HEK293 (cell line): ENCODE measurements around the gene ATRNL1.

Experiments used
- CTCF ChIA-PET: fragments of 350-600 bp; formaldehyde crosslinking; extraction: SDS; loops from one replicate; lab custom pipeline; 2021; ENCODE audit warnings: antibody characterized with exemption; lab: Yijun Ruan, JAX
- POLR2A ChIA-PET: fragments of 300-600 bp; formaldehyde crosslinking; extraction: SDS; loops from one replicate; lab custom pipeline; 2020; ENCODE audit warnings: antibody characterized with exemption, inconsistent platforms; lab: Yijun Ruan, JAX
- H3K27ac ChIP-seq: fragments of 200-500 bp; sonication (Bioruptor generic); 2 replicates; pipeline ENCODE4 v1.5.1; 2014; ENCODE audit warnings: low read depth, low read length, control low read depth, inconsistent platforms; ENCODE audit errors: extremely low read depth
- H3K36me3 ChIP-seq, 2 experiments: fragments of 200-500 bp in 1 of 2; sonication (Bioruptor generic) in 1 of 2; 1 replicate in 1 of 2; 2 replicates in 1 of 2; pipeline ENCODE4 v1.5.1; 2014 to 2017; ENCODE audit warnings: inconsistent platforms in 2 of 2, low read length in 2 of 2; ENCODE audit not compliant: control insufficient read depth in 2 of 2, insufficient read depth in 1 of 2
- H3K4me1 ChIP-seq: fragments of 200-500 bp; sonication (Bioruptor generic); 2 replicates; pipeline ENCODE4 v1.5.1; 2014; ENCODE audit warnings: mild to moderate bottlenecking, low read length, inconsistent platforms; ENCODE audit not compliant: control insufficient read depth, insufficient read depth
- H3K4me3 ChIP-seq: 2 replicates; pipeline ENCODE4 v1.5.1; 2011; ENCODE audit warnings: low read depth, mild to moderate bottlenecking, control low read depth, low read length, moderate library complexity
- H3K9me3 ChIP-seq: fragments of 200-500 bp; sonication (Bioruptor generic); 2 replicates; pipeline ENCODE4 v1.5.1; 2014; ENCODE audit warnings: low read depth, low read length, inconsistent platforms; ENCODE audit not compliant: control insufficient read depth, insufficient read depth
- BCL11A ChIP-seq: fragments of 450-650 bp; formaldehyde crosslinking; IDR thresholded peaks from 2 replicates; pipeline ENCODE4 v1.5.1; 2016; ENCODE audit warnings: low read depth, missing biosample characterization, missing genetic modification characterization
- BCL11B ChIP-seq: fragments of 450-650 bp; formaldehyde crosslinking; IDR thresholded peaks from 2 replicates; pipeline ENCODE4 v1.5.1; 2016; ENCODE audit warnings: low read depth, missing biosample characterization, missing genetic modification characterization
- GLI4 ChIP-seq: fragments of 450-650 bp; formaldehyde crosslinking; IDR thresholded peaks from 2 replicates; pipeline ENCODE4 v1.5.1; 2016; ENCODE audit warnings: missing biosample characterization, missing genetic modification characterization
- HOXC10 ChIP-seq: sonication (generic); formaldehyde crosslinking; IDR thresholded peaks from 2 replicates; pipeline ENCODE4 v1.8.1; 2023; ENCODE audit warnings: mild to moderate bottlenecking, missing genetic modification reagents
- KLF1 ChIP-seq: fragments of 450-650 bp; formaldehyde crosslinking; IDR thresholded peaks from 2 replicates; pipeline ENCODE4 v1.5.1; 2016; ENCODE audit warnings: missing biosample characterization, missing genetic modification characterization
- KLF9 ChIP-seq: fragments of 450-650 bp; formaldehyde crosslinking; IDR thresholded peaks from 2 replicates; pipeline ENCODE4 v1.5.1; 2016; ENCODE audit warnings: missing biosample characterization, missing genetic modification characterization, low read depth
- MYNN ChIP-seq: fragments of 450-650 bp; formaldehyde crosslinking; IDR thresholded peaks from 2 replicates; pipeline ENCODE4 v1.5.1; 2016; ENCODE audit warnings: missing biosample characterization, missing genetic modification characterization, borderline replicate concordance
- PRDM1 ChIP-seq: fragments of 450-650 bp; formaldehyde crosslinking; IDR thresholded peaks from 2 replicates; pipeline ENCODE4; 2016; ENCODE audit warnings: missing biosample characterization, missing genetic modification characterization
- SALL2 ChIP-seq: fragments of 450-650 bp; formaldehyde crosslinking; IDR thresholded peaks from 2 replicates; pipeline ENCODE4 v1.5.0; 2017; ENCODE audit warnings: missing biosample characterization, mild to moderate bottlenecking, missing genetic modification characterization, borderline replicate concordance
- ZBTB17 ChIP-seq: fragments of 450-650 bp; formaldehyde crosslinking; IDR thresholded peaks from 2 replicates; pipeline ENCODE4 v1.5.1; 2016; ENCODE audit warnings: missing biosample characterization, missing genetic modification characterization
- ZNF121 ChIP-seq: fragments of 450-650 bp; formaldehyde crosslinking; IDR thresholded peaks from 2 replicates; pipeline ENCODE4 v1.5.1; 2016; ENCODE audit warnings: missing biosample characterization, missing genetic modification characterization
- ZNF184 ChIP-seq: fragments of 450-650 bp; IDR thresholded peaks from 2 replicates; pipeline ENCODE4 v1.5.1; 2018; ENCODE audit warnings: missing biosample characterization, mild to moderate bottlenecking, missing genetic modification characterization
- ZNF239 ChIP-seq: fragments of 450-650 bp; formaldehyde crosslinking; IDR thresholded peaks from 2 replicates; pipeline ENCODE4 v1.5.1; 2016; ENCODE audit warnings: missing biosample characterization, missing genetic modification characterization
- ZNF510 ChIP-seq: fragments of 450-650 bp; formaldehyde crosslinking; IDR thresholded peaks from 2 replicates; pipeline ENCODE4 v1.5.1; 2018; ENCODE audit warnings: mild to moderate bottlenecking, missing genetic modification characterization, missing biosample characterization; ENCODE audit not compliant: insufficient replicate concordance
- ZNF521 ChIP-seq: fragments of 450-650 bp; formaldehyde crosslinking; IDR thresholded peaks from 2 replicates; pipeline ENCODE4 v1.5.1; 2017; ENCODE audit warnings: missing biosample characterization, mild to moderate bottlenecking, missing genetic modification characterization
- ZNF561 ChIP-seq: fragments of 450-650 bp; IDR thresholded peaks from 2 replicates; pipeline ENCODE4 v1.5.1; 2018; ENCODE audit warnings: missing biosample characterization, missing genetic modification characterization, borderline replicate concordance
- ZNF596 ChIP-seq: fragments of 450-650 bp; IDR thresholded peaks from 2 replicates; pipeline ENCODE4 v1.5.0; 2018; ENCODE audit warnings: missing biosample characterization, mild to moderate bottlenecking, missing genetic modification characterization, moderate library complexity
- ZNF624 ChIP-seq: fragments of 450-650 bp; formaldehyde crosslinking; IDR thresholded peaks from 2 replicates; pipeline ENCODE4 v1.5.1; 2017; ENCODE audit warnings: missing biosample characterization, missing genetic modification characterization
- ZNF629 ChIP-seq: fragments of 450-650 bp; formaldehyde crosslinking; IDR thresholded peaks from 2 replicates; pipeline ENCODE4 v1.5.1; 2017; ENCODE audit warnings: missing biosample characterization, missing genetic modification characterization
- ZNF843 ChIP-seq: fragments of 450-650 bp; formaldehyde crosslinking; IDR thresholded peaks from 2 replicates; pipeline ENCODE4 v1.5.1; 2016; ENCODE audit warnings: missing biosample characterization, missing genetic modification characterization
- ZSCAN16 ChIP-seq: fragments of 450-650 bp; formaldehyde crosslinking; IDR thresholded peaks from 2 replicates; pipeline ENCODE4 v1.5.1; 2016; ENCODE audit warnings: missing biosample characterization, missing genetic modification characterization
- TF ChIP-seq, protein P1 (sequence below): fragments of 450-650 bp; formaldehyde crosslinking; IDR thresholded peaks from 2 replicates; pipeline ENCODE4 v1.5.1; 2016; ENCODE audit warnings: missing biosample characterization, missing genetic modification characterization
- TF ChIP-seq, protein P2 (sequence below): fragments of 450-650 bp; formaldehyde crosslinking; IDR thresholded peaks from 2 replicates; pipeline ENCODE4 v1.5.1; 2016; ENCODE audit warnings: missing biosample characterization, missing genetic modification characterization

ATRNL1 gene

DNA sequence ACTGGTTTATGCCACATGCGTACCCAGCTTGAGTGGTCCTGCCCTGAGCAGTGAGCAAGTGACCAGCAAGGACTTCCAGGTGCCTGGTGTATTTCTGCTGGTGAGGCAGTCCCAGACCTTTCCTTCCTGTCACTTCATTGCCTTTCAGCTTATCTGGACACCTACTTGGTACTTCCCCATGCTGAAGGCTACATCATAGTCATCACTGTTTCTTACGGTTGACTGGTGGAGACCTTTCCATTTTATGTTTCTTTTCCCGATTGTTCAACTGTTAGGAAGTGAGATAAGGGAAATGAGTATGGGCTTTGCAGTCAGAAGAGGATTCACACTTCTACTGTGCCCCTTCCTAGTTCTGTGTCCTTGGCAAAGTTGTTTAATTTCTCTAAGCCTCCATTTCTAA, 821.3 kb downstream of the ATRNL1 start (continued):
- TF ChIP-seq HOXC10 (CRISPR knock-in tag) = no peak
- TF ChIP-seq, protein P1, sequence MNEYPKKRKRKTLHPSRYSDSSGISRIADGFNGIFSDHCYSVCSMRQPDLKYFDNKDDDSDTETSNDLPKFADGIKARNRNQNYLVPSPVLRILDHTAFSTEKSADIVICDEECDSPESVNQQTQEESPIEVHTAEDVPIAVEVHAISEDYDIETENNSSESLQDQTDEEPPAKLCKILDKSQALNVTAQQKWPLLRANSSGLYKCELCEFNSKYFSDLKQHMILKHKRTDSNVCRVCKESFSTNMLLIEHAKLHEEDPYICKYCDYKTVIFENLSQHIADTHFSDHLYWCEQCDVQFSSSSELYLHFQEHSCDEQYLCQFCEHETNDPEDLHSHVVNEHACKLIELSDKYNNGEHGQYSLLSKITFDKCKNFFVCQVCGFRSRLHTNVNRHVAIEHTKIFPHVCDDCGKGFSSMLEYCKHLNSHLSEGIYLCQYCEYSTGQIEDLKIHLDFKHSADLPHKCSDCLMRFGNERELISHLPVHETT (tag by site-specific recombination) = no peak
- TF ChIP-seq ZSCAN16 (tag by site-specific recombination) = no peak
- no peak for TF ChIP-seq ZNF121 (tag by site-specific recombination)
- TF ChIP-seq ZNF843 (tag by site-specific recombination) = no peak
- TF ChIP-seq, all 188 proteins: peak for 0

DNA sequence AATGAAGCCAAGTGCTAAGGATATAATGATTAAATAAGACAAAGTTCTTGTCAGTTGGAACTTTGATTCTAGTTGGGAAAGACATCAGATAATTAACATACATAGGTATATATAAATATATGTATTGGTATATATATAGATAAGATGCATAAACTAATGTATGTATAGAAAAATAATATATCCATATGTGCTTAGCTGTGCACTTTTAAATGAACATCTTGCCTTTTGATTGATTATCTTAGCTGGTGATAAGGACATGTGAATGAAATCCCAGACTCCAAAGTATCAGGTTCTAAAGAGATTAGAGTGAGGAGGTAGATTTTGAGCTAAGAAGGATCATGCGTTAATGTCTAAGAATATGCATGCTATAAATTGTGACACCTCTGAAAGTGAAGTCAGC, 822.3 kb downstream of the ATRNL1 start:
- Histone ChIP-seq H3K36me3 (no peaks in the 10 kb centered on the region), H3K9me3 (no peaks in the 10 kb centered on the region), H3K4me3 (no peak overlapping the region), H3K27ac (no peak overlapping the region), H3K4me1 (no peaks in the 10 kb centered on the region)
- TF ChIP-seq BCL11A (tag by site-specific recombination) (no peak), ZNF521 (tag by site-specific recombination) (no peak), ZNF624 (tag by site-specific recombination) (no peak), PRDM1 (tag by site-specific recombination) (no peak), ZBTB17 (tag by site-specific recombination) (no peak), BCL11B (no peak), SALL2 (no peak), ZNF510 (tag by site-specific recombination) (no peak), ZNF184 (tag by site-specific recombination) (no peak), ZNF561 (no peak), MYNN (tag by site-specific recombination) (no peak), KLF9 (tag by site-specific recombination) (no peak), KLF1 (tag by site-specific recombination) (no peak), ZNF629 (tag by site-specific recombination) (no peak)
- TF ChIP-seq, protein P2, sequence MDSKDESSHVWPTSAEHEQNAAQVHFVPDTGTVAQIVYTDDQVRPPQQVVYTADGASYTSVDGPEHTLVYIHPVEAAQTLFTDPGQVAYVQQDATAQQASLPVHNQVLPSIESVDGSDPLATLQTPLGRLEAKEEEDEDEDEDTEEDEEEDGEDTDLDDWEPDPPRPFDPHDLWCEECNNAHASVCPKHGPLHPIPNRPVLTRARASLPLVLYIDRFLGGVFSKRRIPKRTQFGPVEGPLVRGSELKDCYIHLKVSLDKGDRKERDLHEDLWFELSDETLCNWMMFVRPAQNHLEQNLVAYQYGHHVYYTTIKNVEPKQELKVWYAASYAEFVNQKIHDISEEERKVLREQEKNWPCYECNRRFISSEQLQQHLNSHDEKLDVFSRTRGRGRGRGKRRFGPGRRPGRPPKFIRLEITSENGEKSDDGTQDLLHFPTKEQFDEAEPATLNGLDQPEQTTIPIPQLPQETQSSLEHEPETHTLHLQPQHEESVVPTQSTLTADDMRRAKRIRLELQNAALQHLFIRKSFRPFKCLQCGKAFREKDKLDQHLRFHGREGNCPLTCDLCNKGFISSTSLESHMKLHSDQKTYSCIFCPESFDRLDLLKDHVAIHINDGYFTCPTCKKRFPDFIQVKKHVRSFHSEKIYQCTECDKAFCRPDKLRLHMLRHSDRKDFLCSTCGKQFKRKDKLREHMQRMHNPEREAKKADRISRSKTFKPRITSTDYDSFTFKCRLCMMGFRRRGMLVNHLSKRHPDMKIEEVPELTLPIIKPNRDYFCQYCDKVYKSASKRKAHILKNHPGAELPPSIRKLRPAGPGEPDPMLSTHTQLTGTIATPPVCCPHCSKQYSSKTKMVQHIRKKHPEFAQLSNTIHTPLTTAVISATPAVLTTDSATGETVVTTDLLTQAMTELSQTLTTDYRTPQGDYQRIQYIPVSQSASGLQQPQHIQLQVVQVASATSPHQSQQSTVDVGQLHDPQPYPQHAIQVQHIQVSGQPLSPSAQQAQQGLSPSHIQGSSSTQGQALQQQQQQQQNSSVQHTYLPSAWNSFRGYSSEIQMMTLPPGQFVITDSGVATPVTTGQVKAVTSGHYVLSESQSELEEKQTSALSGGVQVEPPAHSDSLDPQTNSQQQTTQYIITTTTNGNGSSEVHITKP (tag by site-specific recombination) = no peak
- ChIA-PET CTCF (interaction anchor here (0.5 kb wide), 1 partner anchor 421 kb away, joined by 3 read pairs; no protein-coding TSS in a partner anchor), POLR2A (no interaction called here)

DNA sequence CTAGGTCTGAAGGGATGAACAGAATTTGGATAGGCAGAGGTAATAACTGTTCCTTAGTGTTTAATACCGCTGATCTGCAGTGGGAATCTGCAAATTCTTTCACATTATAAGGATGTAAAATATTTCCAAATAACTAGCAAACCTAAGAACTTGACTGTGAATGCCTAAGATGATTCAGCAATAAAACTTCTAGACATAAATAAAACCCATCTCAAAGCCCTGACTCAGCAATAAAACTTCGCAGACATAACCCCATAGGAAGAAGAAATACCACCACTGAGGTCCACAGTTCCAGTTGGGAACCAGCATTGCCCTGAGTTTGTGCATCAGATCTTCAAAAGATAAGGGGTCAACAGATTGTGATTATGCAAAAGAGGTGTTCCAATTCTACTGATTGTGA, 825.6 kb downstream of the ATRNL1 start:
- Histone ChIP-seq H3K36me3 (no peaks in the 10 kb centered on the region), H3K4me3 (no peak overlapping the region), H3K9me3 (no peaks in the 10 kb centered on the region), H3K27ac (no peak overlapping the region), H3K4me1 (no peaks in the 10 kb centered on the region)
- ChIA-PET CTCF (no interaction called here), POLR2A (no interaction called here)
- no peak for TF ChIP-seq ZNF239
- no peak for TF ChIP-seq ZNF596
- TF ChIP-seq GLI4 (tag by site-specific recombination) = no peak
